GM12878 (cell line): Measurements from ENCODE around the gene LRRC23. TPM values are rescaled to one million over a fixed set of nuclear protein-coding genes. Genes with fewer than 3 reads are reported as not detected.

ENCODE experiments used
- ATAC-seq: fragments of 200-7000 bp; cut with Tn5 transposase; 3 replicates; pipeline ENCODE4 v1.9.1; 2020; ENCODE audit warnings: mild to moderate bottlenecking, moderate library complexity
- BruUV-seq: library from RNA; stranded (reverse); fragments of 400-500 nt; replicated peaks from 2 replicates; lab custom pipeline; 2021; lab: Mats Ljungman, UMichigan
- CTCF ChIA-PET: fragments of 300-600 bp; sonication (Branson Sonifier 250); formaldehyde crosslinking; extraction: SDS; loops from one replicate; lab custom pipeline; 2021; ENCODE audit warnings: inconsistent platforms; lab: Yijun Ruan, JAX
- POLR2A ChIA-PET: fragments of 350-600 bp; formaldehyde crosslinking; extraction: SDS; loops from one replicate; lab custom pipeline; 2021; ENCODE audit warnings: inconsistent platforms; lab: Charles Lee
- RAD21 ChIA-PET: fragments of 300-600 bp; sonication (Branson Sonifier 250); formaldehyde crosslinking; loops from one replicate; lab custom pipeline; 2023; ENCODE audit warnings: antibody characterized with exemption; ENCODE audit not compliant: unreplicated experiment; lab: Charles Lee
- SMC1A ChIA-PET: fragments of 300-600 bp; sonication (Branson Sonifier 250); formaldehyde crosslinking; loops from one replicate; lab custom pipeline; 2023; ENCODE audit not compliant: unreplicated experiment, uncharacterized antibody; lab: Charles Lee
- DNase-seq: peaks from one replicate; pipeline ENCODE4 v3.0.0-alpha.2; 2011; ENCODE audit warnings: low read depth, low spot score
- FAIRE-seq: peaks from 3 replicates; lab custom pipeline; 2011; peaks lifted over from hg19 to GRCh38; lab: Jason Lieb, UNC
- H2AFZ ChIP-seq: 2 replicates; pipeline ENCODE4 v1.6.0; 2011; ENCODE audit warnings: low read depth, low read length, control low read depth; ENCODE audit not compliant: control insufficient read depth
- H3K27ac ChIP-seq: 2 replicates; pipeline ENCODE4 v1.5.1; 2011; ENCODE audit warnings: control low read depth; ENCODE audit not compliant: control insufficient read depth, insufficient read depth
- H3K27me3 ChIP-seq, 2 experiments: replicated peaks in 1 of 2; 2 replicates each; pipeline versions ENCODE4 v1.6.0 to v1.6.1; 2011; ENCODE audit warnings: low read length in 1 of 2; ENCODE audit not compliant: control insufficient read depth in 2 of 2, insufficient read depth in 2 of 2
- H3K36me3 ChIP-seq, 2 experiments: 2 replicates each; pipeline ENCODE4 v1.5.1; 2011; ENCODE audit warnings: low read length in 1 of 2; ENCODE audit not compliant: control insufficient read depth in 2 of 2, insufficient read depth in 2 of 2
- H3K4me1 ChIP-seq: 2 replicates; pipeline ENCODE4 v1.6.1; 2011; ENCODE audit warnings: mild to moderate bottlenecking, low read length, moderate library complexity, mixed read lengths; ENCODE audit not compliant: control insufficient read depth, insufficient read depth
- H3K4me2 ChIP-seq: 2 replicates; pipeline ENCODE4 v1.6.0; 2011; ENCODE audit warnings: control low read depth; ENCODE audit not compliant: control insufficient read depth, insufficient read depth
- H3K4me3 ChIP-seq: fragments of 200-600 bp; sonication (generic); 2 replicates; pipeline ENCODE4 v1.5.1; 2016
- H3K79me2 ChIP-seq: 2 replicates; pipeline ENCODE4 v1.6.0; 2011; ENCODE audit warnings: low read length; ENCODE audit not compliant: control insufficient read depth, insufficient read depth
- H3K9ac ChIP-seq: 2 replicates; pipeline ENCODE4 v1.8.0; 2011; ENCODE audit warnings: low read length, control low read depth, mixed read lengths; ENCODE audit not compliant: control insufficient read depth, insufficient read depth
- H3K9me3 ChIP-seq: replicated peaks from 3 replicates; pipeline ENCODE4 v1.5.1; 2011; ENCODE audit warnings: mild to moderate bottlenecking, low read length; ENCODE audit not compliant: control insufficient read depth, insufficient read depth
- H4K20me1 ChIP-seq: 2 replicates; pipeline ENCODE4 v1.6.0; 2011; ENCODE audit not compliant: control insufficient read depth, insufficient read depth
- BACH1 ChIP-seq: fragments of 450-650 bp; IDR thresholded peaks from 2 replicates; pipeline ENCODE4 v1.6.1; 2017; ENCODE audit warnings: mild to moderate bottlenecking, borderline replicate concordance
- BMI1 ChIP-seq: fragments of 450-650 bp; IDR thresholded peaks from 2 replicates; pipeline ENCODE4 v1.6.1; 2016; ENCODE audit warnings: mild to moderate bottlenecking, moderate library complexity, borderline replicate concordance
- CREB1 ChIP-seq: IDR thresholded peaks from 2 replicates; pipeline ENCODE4 v1.6.1; 2012; ENCODE audit warnings: low read depth, mild to moderate bottlenecking, inconsistent platforms
- EED ChIP-seq: sonication (generic); IDR thresholded peaks from 2 replicates; pipeline ENCODE4 v1.6.1; 2016; ENCODE audit warnings: antibody characterized with exemption, low read depth
- HDAC2 ChIP-seq: fragments of 200-600 bp; sonication (generic); IDR thresholded peaks from 2 replicates; pipeline ENCODE4 v1.6.1; 2017
- IKZF2 ChIP-seq, 2 experiments: fragments of 450-650 bp; IDR thresholded peaks; 2 replicates each; pipeline ENCODE4 v1.6.1; 2017; ENCODE audit warnings: mild to moderate bottlenecking in 2 of 2, moderate library complexity in 2 of 2
- MLLT1 ChIP-seq: fragments of 450-650 bp; IDR thresholded peaks from 2 replicates; pipeline ENCODE4 v1.6.1; 2016; ENCODE audit warnings: mild to moderate bottlenecking
- NBN ChIP-seq: fragments of 450-650 bp; IDR thresholded peaks from 2 replicates; pipeline ENCODE4 v1.6.1; 2016
- PML ChIP-seq: IDR thresholded peaks from 2 replicates; pipeline ENCODE4 v1.6.1; 2012; ENCODE audit warnings: low read length, inconsistent platforms
- POLR2A ChIP-seq: IDR thresholded peaks from 2 replicates; pipeline ENCODE4 v1.6.1; 2011; ENCODE audit warnings: low read depth, mild to moderate bottlenecking, low read length
- RB1 ChIP-seq: fragments of 450-650 bp; formaldehyde crosslinking; IDR thresholded peaks from 2 replicates; pipeline ENCODE4 v1.6.1; 2017; ENCODE audit warnings: mild to moderate bottlenecking, borderline replicate concordance
- RUNX3 ChIP-seq: IDR thresholded peaks from 2 replicates; pipeline ENCODE4 v1.6.1; 2012; ENCODE audit warnings: low read length, inconsistent platforms
- SIN3A ChIP-seq: IDR thresholded peaks from 2 replicates; pipeline ENCODE4 v1.6.1; 2012; ENCODE audit warnings: low read depth, low read length, improper control_type of control experiment
- SUPT20H ChIP-seq: IDR thresholded peaks from 2 replicates; pipeline ENCODE4 v1.6.1; 2011; ENCODE audit warnings: low read depth, mild to moderate bottlenecking, low read length, moderate library complexity, borderline replicate concordance; ENCODE audit not compliant: control insufficient read depth
- TAF1 ChIP-seq: IDR thresholded peaks from 2 replicates; pipeline ENCODE4 v1.6.1; 2011; ENCODE audit warnings: mild to moderate bottlenecking, low read depth, low read length, borderline replicate concordance
- WRNIP1 ChIP-seq: IDR thresholded peaks from 2 replicates; pipeline ENCODE4 v1.6.1; 2011; ENCODE audit warnings: low read depth, low read length, improper control_type of control experiment, borderline replicate concordance
- YY1 ChIP-seq: IDR thresholded peaks from 2 replicates; pipeline ENCODE4 v1.6.1; 2011; ENCODE audit warnings: low read depth, mild to moderate bottlenecking, low read length
- WGBS: methylation state at CpG from one replicate; pipeline ENCODE4 v1.1.6; 2016; ENCODE audit warnings: low lambda C conversion rate; ENCODE audit not compliant: insufficient replicate concordance, insufficient coverage; ENCODE audit errors: missing lambda C conversion rate; 5-methylcytosine and 5-hydroxymethylcytosine counted together
- in situ Hi-C: fragments of 300-500 bp; cut with MboI; formaldehyde crosslinking; loops from 9 replicates; pipeline ENCODE4 v1.14.3; 2018; ENCODE audit warnings: mixed read lengths
- intact Hi-C: fragments of 100-400 bp; cut with micrococcal nuclease; formaldehyde crosslinking; loops from one replicate; pipeline ENCODE4 v1.14.2; 2022; ENCODE audit not compliant: unreplicated experiment
- polyA plus RNA-seq, 11 experiments: library from polyadenylated mRNA; depleted of rRNA in 4 of 11; unstranded in 6 of 11; stranded (reverse) in 5 of 11; fragments of >200 nt; fragmentation: Nextera tagmentation in 4 of 11; fragmentation: Illumina TruSeq in 1 of 11; extraction: Ambion mirVana in 4 of 11; extraction: Trizol in 1 of 11; gene quantifications; 1 replicate in 1 of 11; 2 replicates in 10 of 11; pipeline versions ENCODE4 v1.2.1 to v1.2.3, GENCODE V29; 2011 to 2016; ENCODE audit warnings: inconsistent platforms in 2 of 11, missing spikeins in 2 of 11, low read depth in 1 of 11
- total RNA-seq, 4 experiments: library from RNA; depleted of rRNA in 3 of 4; stranded (reverse); fragments of >200 nt in 3 of 4; fragmentation: Illumina TruSeq in 1 of 4; extraction: Trizol in 1 of 4; gene quantifications; 2 replicates each; pipeline versions ENCODE4 v1.2.1 to v1.2.3, GENCODE V29; 2013 to 2021
- TF ChIP-seq, protein P1 (sequence below): fragments of 450-650 bp; conservative IDR thresholded peaks from 2 replicates; pipeline ENCODE4 v1.6.1; 2017; ENCODE audit warnings: mild to moderate bottlenecking, moderate library complexity

LRRC23 gene
- total and polyA plus RNA-seq, 10 of the 15 experiments (the other 5 are each of a cell fraction or from before 2014, with no cell fraction given) = 1.4 to 6.9 (median 3.4) TPM

- no peak overlapping the region; the same call in 1 of the 2 replicates for H2AFZ ChIP-seq
- peak overlapping the region; percentile 95 for H3K4me2 ChIP-seq
- 2% methylated on average over 36 of the region's 36 CpGs for WGBS
- H3K9ac ChIP-seq = peak overlapping the region; percentile 96
- H3K9me3 ChIP-seq = no peaks in the 10 kb centered on the region
- H3K36me3 ChIP-seq = peaks cover 5 to 6% of the 10 kb centered on the region in 2 experiments; a peak in 3 of 4 replicates
- ChIA-PET POLR2A (interaction anchor here (0.5 to 17.8 kb wide), 9 partner anchors 8 to 81 kb away, joined by 3 to 524 read pairs (median 7); partner anchors contain the start of genes ATN1, LPCAT3, LRRC23 and PTPN6), RAD21 (interaction anchor here (0.9 to 1.7 kb wide), 3 partner anchors 12 to 67 kb away, joined by 3 to 6 read pairs (median 3); no protein-coding TSS in a partner anchor), CTCF (interaction anchor here (0.5 to 8.6 kb wide), 20 partner anchors 8 to 404 kb away, joined by 3 to 111 read pairs (median 4); partner anchors contain the start of genes C1R, LRRC23 and SPSB2), SMC1A (interaction anchor here (0.6 to 2.3 kb wide), 5 partner anchors 8 to 84 kb away, joined by 3 to 7 read pairs (median 3); partner anchors contain the start of gene TPI1)
- peaks cover 26% of the 10 kb centered on the region for H3K79me2 ChIP-seq
- TSS peak; percentile 40 for BruUV-seq
- H3K4me1 ChIP-seq = peaks cover 11% of the 10 kb centered on the region; the same call in 1 of the 2 replicates
- in situ Hi-C loops (no loop called here), intact Hi-C loops (no loop called here)
- no peaks in the 10 kb centered on the region for H4K20me1 ChIP-seq
- FAIRE-seq (no peak), ATAC-seq (peak; percentile 38), DNase-seq (no peak)
- peak overlapping the region; percentile 86 for H3K4me3 ChIP-seq
- no peaks in the 10 kb centered on the region for H3K27me3 ChIP-seq
- peak overlapping the region; percentile 92 for H3K27ac ChIP-seq
- TF ChIP-seq RB1 (0 out of 2 replicates have a peak, but pooled peaks have one; percentile 19), SUPT20H (no peak), NBN (peak; percentile 50), SIN3A (no peak), BACH1 (peak; percentile 18; the same call in 1 of the 2 replicates), TAF1 (no peak), EED (no peak), IKZF2 (IDR thresholded peaks at IDR 0.05) (0 out of 4 replicates have a peak, but pooled peaks of 1 of the 2 experiments have one; percentile 18), RUNX3 (no peak), BMI1 (no peak), WRNIP1 (no peak), HDAC2 (no peak), POLR2A (peak; percentile 75), PML (no peak), YY1 (0 out of 2 replicates have a peak, but pooled peaks have one; percentile 20), MLLT1 (peak; percentile 70; the same call in 1 of the 2 replicates), CREB1 (no peak)
- TF ChIP-seq, protein P1, sequence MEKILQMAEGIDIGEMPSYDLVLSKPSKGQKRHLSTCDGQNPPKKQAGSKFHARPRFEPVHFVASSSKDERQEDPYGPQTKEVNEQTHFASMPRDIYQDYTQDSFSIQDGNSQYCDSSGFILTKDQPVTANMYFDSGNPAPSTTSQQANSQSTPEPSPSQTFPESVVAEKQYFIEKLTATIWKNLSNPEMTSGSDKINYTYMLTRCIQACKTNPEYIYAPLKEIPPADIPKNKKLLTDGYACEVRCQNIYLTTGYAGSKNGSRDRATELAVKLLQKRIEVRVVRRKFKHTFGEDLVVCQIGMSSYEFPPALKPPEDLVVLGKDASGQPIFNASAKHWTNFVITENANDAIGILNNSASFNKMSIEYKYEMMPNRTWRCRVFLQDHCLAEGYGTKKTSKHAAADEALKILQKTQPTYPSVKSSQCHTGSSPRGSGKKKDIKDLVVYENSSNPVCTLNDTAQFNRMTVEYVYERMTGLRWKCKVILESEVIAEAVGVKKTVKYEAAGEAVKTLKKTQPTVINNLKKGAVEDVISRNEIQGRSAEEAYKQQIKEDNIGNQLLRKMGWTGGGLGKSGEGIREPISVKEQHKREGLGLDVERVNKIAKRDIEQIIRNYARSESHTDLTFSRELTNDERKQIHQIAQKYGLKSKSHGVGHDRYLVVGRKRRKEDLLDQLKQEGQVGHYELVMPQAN = no peak
Measured at GRCh38 chr12:6936636-6937480, 32.2 kb downstream of the LRRC23 start.
